CD1c-positive myeloid dendritic cell (primary cell): ENCODE results near the gene DUSP10.

Source experiments
- DNase-seq: peaks from one replicate; pipeline ENCODE4 v3.0.0-alpha.2; 2016; ENCODE audit errors: extremely low spot score

The DUSP10 gene

DNA sequence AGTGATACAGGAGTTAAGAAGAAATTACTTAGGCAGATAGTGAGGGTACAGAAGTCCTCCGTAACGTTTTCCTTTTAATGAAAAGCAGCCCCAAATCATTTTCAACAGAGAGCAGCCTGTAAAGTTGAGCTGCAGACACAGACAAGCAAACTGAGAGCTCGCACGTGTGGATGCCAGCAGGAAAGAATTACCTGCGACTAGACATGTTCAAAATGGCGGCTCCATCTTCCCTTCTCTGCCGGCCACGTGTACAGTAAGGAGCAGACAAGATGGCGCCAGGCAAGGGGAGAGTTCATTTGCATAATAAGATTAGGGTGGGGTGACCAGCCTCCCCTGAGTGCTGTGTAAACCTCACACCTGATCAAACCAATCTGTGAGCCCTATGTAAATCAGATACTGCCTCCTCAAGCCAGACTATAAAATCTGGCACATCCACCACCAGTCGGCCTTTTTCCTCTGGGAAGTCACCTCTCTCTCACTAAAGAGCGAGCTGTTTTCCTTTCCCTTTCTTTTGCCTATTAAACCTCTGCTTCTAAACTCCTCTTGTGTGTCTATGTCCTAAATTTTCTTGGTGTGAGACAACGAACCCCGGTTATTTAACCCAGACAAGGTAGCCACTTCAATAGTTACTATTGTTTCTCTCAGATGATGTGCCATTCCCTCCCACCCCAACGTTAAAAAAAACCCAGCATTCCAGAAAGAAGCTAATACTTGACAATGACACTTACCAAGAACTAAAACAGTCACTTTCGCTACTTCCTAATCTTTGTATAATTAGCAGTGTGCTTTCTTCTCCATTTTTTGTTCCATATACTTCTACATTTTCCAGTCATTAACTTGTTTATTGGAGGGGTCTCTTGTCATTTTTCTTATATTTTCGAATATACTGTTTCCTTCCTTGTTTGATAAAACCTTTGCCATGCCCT is 27.4 kb downstream of the DUSP10 start:
- DNase-seq = peak; percentile 52

GRCh38 chr1:221712776-221713431 is 29.0 kb downstream of the DUSP10 start:
- DNase-seq = peak; percentile 48

- DNase-seq = peak; percentile 85
Measured at GRCh38 chr1:221712198-221712684, 29.6 kb downstream of the DUSP10 start.

- DNase-seq = no peak
Measured at GRCh38 chr1:221711656-221712055, 30.2 kb downstream of the DUSP10 start.

- peak; percentile 51 for DNase-seq
Measured at GRCh38 chr1:221711063-221711577, 30.8 kb downstream of the DUSP10 start.

GRCh38 chr1:221709854-221710253 is 32.0 kb downstream of the DUSP10 start:
- DNase-seq = no peak

DNA sequence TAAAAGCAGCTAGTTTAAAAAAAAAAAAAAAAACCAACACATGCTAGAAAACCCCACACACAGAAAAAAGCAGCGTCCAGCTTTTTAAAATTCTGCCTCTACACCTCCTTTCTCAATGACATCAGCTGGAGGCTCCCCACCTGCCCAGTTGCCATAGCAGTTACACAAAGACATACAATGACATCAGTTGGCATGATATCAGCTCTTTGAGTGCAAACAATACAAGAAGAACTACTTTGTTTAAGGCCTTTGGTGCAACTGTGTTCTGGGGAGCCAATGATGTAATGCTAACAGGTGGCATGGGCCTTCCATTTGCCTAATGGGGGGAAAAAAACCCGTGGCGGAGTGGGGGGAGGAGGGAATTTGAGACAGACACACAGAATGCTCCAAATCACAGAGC is 32.9 kb downstream of the DUSP10 start:
- peak; percentile 76 for DNase-seq

- DNase-seq = peak; percentile 93
Measured at GRCh38 chr1:221708076-221708571, 33.8 kb downstream of the DUSP10 start.

DNA sequence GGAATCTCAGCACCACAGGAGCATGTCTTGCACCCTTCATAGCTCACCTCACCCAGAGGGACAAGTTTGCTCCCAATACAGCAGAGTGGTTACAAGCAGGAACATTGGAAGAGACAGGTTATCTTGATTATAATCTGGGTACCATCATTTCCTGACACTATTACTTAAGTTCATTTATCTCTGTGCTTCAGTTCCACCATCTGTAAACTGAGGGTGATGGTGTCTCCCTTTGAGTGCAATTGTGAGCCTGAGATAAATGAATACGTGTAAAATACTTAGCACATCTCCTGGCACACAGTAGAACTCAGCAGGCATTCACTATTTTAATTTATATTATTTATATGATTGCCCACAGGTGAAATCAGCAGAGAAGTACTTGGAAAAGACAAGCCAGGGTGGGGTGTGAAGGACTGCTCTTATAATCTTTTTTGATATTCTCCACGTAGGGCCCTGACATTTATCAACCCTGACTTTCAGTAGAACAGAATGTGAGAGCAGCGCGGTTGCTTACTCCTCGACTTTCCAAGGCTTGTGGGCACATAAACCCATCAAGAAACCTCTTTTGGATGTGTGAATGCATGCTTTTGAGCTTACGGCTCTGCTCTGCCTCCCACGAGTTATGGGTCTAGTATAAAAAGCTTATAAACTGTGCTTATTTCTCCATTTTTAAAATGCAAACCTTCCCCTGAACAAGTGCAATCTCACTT is 34.9 kb downstream of the DUSP10 start:
- no peak for DNase-seq

- no peak for DNase-seq
Measured at GRCh38 chr1:221706191-221706590, 35.7 kb downstream of the DUSP10 start.

- peak; percentile 84 for DNase-seq
Measured at GRCh38 chr1:221704306-221704705, 37.6 kb downstream of the DUSP10 start.

- no peak for DNase-seq
Measured at GRCh38 chr1:221701570-221702186, 40.2 kb downstream of the DUSP10 start.

DNA sequence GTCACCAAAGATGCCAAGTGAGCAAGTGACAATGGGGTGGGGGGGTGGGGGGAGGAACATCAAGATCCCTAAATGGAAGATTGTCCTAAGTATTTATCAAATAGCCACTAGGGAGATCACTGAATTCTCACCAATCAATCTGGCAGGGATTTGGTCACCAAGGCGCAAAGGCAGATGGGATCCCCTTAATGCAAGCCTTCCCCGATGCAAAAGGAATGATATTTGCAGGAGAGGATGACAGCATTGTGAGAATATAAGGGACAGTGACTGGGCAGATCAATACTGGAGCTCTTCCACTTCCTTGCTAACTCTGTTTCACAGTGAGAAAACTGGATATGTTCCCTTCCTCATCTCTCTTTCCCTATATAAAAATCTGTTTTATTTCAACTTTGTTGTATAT is 40.9 kb downstream of the DUSP10 start:
- DNase-seq = no peak

DNA sequence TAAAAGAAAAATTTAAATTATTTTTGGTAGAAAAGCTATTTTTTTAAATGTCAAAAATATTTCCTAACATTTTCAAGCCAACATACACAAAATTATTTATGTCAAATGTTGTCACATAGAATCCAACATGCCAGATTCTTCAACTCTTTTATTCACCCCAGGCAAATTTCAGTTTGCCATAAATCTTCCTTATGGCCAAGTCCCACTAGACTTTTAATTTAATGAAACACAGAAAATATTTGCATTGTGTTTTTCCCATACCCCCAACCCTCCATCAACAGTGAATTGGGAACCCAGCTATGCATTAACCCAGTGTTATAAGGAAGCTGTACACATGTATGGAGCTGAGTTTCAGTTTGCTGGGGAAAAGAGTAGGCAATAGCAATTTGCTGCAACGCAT is 41.4 kb downstream of the DUSP10 start:
- DNase-seq = no peak

- DNase-seq = no peak
Measured at GRCh38 chr1:221699978-221700519, 41.8 kb downstream of the DUSP10 start.

DNA sequence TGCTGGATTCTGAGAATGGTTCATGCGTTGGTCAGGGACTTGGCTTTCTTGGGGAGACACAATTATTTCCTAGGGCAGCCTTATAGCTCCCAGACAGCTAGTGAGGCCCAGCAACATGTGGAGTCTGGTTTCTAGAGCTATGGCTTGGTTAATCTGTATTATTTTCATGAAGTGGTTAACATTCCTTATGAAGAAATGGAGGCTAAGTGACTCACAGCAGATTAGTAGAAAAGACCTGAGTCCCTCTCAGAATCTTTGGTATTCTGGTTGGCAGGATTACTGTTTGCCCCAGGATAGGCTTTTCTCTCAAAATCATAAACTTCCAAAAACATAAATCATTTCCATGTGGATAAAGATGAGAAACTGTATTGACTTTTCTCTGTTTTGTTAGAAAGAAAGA is 42.3 kb downstream of the DUSP10 start:
- no peak for DNase-seq

- DNase-seq = peak; percentile 72
Measured at GRCh38 chr1:221698579-221699349, 43.1 kb downstream of the DUSP10 start.

GRCh38 chr1:221697923-221698425 is 43.9 kb downstream of the DUSP10 start:
- no peak for DNase-seq

DNA sequence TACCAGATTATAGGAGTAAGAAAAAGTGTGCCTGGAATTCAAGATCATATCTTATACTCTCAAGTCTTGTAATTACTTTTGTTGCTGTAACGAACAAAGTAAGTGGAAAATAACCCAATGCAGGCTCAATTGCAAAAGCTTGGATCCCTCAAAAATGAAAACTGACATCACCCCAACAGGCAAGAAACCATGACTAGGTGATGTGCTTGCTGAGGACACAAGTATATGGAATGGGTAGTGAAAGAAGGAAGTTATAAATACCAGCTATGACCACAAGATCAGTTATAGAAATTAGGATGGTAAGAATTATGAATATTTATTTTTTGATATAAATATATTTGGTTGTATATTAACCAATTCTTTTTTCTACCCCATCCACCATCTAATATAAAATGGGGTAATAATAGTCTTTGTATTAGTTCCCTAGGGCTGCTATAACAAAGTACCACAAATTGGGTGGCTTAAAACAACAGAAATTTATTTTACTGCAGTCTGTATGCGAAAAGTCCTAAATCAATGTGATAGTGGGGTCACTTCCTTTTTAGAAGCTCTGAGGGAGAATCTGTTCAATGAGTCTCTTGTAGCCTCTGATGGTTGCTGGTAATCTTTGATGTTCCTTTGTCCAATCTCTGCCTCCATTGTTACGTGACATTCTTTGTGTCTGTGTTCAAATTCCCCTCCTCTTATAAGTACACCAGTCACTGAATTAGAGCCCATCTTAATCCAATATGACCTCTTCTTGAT is 45.0 kb downstream of the DUSP10 start:
- DNase-seq = peak; percentile 38
